OCI-LY3 (cell line): ENCODE data around the gene VCX.
A peak's percentile ranks its signal among the peaks of the same experiment; 100 is the strongest.

Experiments used
- H2AFZ ChIP-seq: fragments of 200-600, 300-600 bp; shearing (Covaris generic); 2 replicates; pipeline ENCODE4 v1.6.0; 2014; ENCODE audit warnings: antibody characterized with exemption, low read depth, low read length
- H3K27ac ChIP-seq: fragments of 200-600, 300-600 bp; sonication (generic); 2 replicates; pipeline ENCODE4 v1.5.1; 2014; ENCODE audit warnings: mild to moderate bottlenecking, low read length, moderate library complexity, mixed read lengths
- H3K27me3 ChIP-seq: fragments of 200-600, 300-600 bp; sonication (generic); 2 replicates; pipeline ENCODE4 v1.6.1; 2014; ENCODE audit warnings: low read depth, low read length, mixed read lengths
- H3K36me3 ChIP-seq: fragments of 200-600, 300-600 bp; sonication (generic); replicated peaks from 2 replicates; pipeline ENCODE3; 2014; ENCODE audit warnings: low read depth, low read length, mixed read lengths
- H3K4me1 ChIP-seq: fragments of 300-600, 200-600 bp; sonication (generic); 2 replicates; pipeline ENCODE4 v1.6.1; 2014; ENCODE audit warnings: low read length, mixed read lengths
- H3K4me2 ChIP-seq: fragments of 200-600, 300-600 bp; sonication (generic); 2 replicates; pipeline ENCODE4 v1.6.1; 2014; ENCODE audit warnings: low read length, mixed read lengths
- H3K4me3 ChIP-seq: fragments of 300-600, 200-600 bp; sonication (generic); 2 replicates; pipeline ENCODE4 v1.5.1; 2014; ENCODE audit warnings: antibody characterized with exemption, mild to moderate bottlenecking, low read length, moderate library complexity
- H3K79me2 ChIP-seq: fragments of 300-600, 200-600 bp; shearing (Covaris generic); 2 replicates; pipeline ENCODE4 v1.6.1; 2014; ENCODE audit warnings: mild to moderate bottlenecking, low read length, mixed read lengths
- H3K9ac ChIP-seq: fragments of 300-600, 200-600 bp; shearing (Covaris generic); 2 replicates; pipeline ENCODE4 v1.6.0; 2014; ENCODE audit warnings: mild to moderate bottlenecking, low read length, moderate library complexity
- H3K9me3 ChIP-seq: fragments of 200-600, 300-600 bp; shearing (Covaris generic); 2 replicates; pipeline ENCODE4 v1.6.1; 2014; ENCODE audit warnings: low read length, mixed read lengths; ENCODE audit not compliant: insufficient read depth
- H4K20me1 ChIP-seq: fragments of 200-600, 300-600 bp; sonication (generic); 2 replicates; pipeline ENCODE4 v1.6.1; 2016; ENCODE audit warnings: low read length, mixed read lengths; ENCODE audit not compliant: insufficient read depth
- CTCF ChIP-seq: fragments of 200-600, 300-600 bp; sonication (generic); IDR thresholded peaks from 2 replicates; pipeline ENCODE4 v1.5.1; 2014; ENCODE audit warnings: antibody characterized with exemption, low read length, low read depth
- EZH2phosphoT487 ChIP-seq: fragments of 200-600 bp; shearing (Covaris generic); IDR thresholded peaks from 2 replicates; pipeline ENCODE4 v1.6.1; 2018; ENCODE audit warnings: antibody characterized with exemption, mixed run types, low read depth

VCX gene

GRCh38 chrX:7828594-7828993, 14.4 kb upstream of the VCX start:
- no peaks in the 10 kb centered on the region for H4K20me1 ChIP-seq
- no peaks in the 10 kb centered on the region for H3K27me3 ChIP-seq
- H3K79me2 ChIP-seq, result no peaks in the 10 kb centered on the region
- no peak overlapping the region for H3K27ac ChIP-seq
- H2AFZ ChIP-seq, result no peak overlapping the region
- no peak overlapping the region for H3K4me3 ChIP-seq
- H3K9ac ChIP-seq, result no peak overlapping the region
- no peak overlapping the region for H3K4me2 ChIP-seq
- H3K9me3 ChIP-seq, result no peaks in the 10 kb centered on the region
- TF ChIP-seq EZH2phosphoT487, result no peak
- peak; percentile 31 for TF ChIP-seq CTCF
- no peaks in the 10 kb centered on the region for H3K36me3 ChIP-seq
- H3K4me1 ChIP-seq, result no peaks in the 10 kb centered on the region

GRCh38 chrX:7841084-7841805, 1.7 kb upstream of the VCX start:
- no peak overlapping the region for H2AFZ ChIP-seq
- no peak overlapping the region for H3K4me2 ChIP-seq
- no peaks in the 10 kb centered on the region for H4K20me1 ChIP-seq
- TF ChIP-seq CTCF (no peak), EZH2phosphoT487 (no peak)
- no peak overlapping the region for H3K4me3 ChIP-seq
- H3K9ac ChIP-seq, result no peak overlapping the region
- H3K4me1 ChIP-seq, result no peaks in the 10 kb centered on the region
- no peaks in the 10 kb centered on the region for H3K27me3 ChIP-seq
- no peaks in the 10 kb centered on the region for H3K9me3 ChIP-seq
- no peaks in the 10 kb centered on the region for H3K36me3 ChIP-seq
- no peaks in the 10 kb centered on the region for H3K79me2 ChIP-seq
- H3K27ac ChIP-seq, result no peak overlapping the region

GRCh38 chrX:7852166-7852565, 9.2 kb downstream of the VCX start:
- Histone ChIP-seq H2AFZ (no peak overlapping the region), H3K4me2 (no peak overlapping the region), H3K4me1 (no peaks in the 10 kb centered on the region), H3K27ac (no peak overlapping the region), H3K9ac (no peak overlapping the region), H3K27me3 (no peaks in the 10 kb centered on the region), H3K9me3 (no peaks in the 10 kb centered on the region), H3K36me3 (no peaks in the 10 kb centered on the region), H3K4me3 (no peak overlapping the region), H3K79me2 (no peaks in the 10 kb centered on the region), H4K20me1 (no peaks in the 10 kb centered on the region)
- TF ChIP-seq CTCF (no peak), EZH2phosphoT487 (no peak)

- Histone ChIP-seq H3K4me2 (no peak overlapping the region), H3K36me3 (no peaks in the 10 kb centered on the region), H2AFZ (no peak overlapping the region), H3K4me3 (no peak overlapping the region), H3K9ac (no peak overlapping the region), H3K27ac (no peak overlapping the region), H4K20me1 (no peaks in the 10 kb centered on the region), H3K4me1 (no peaks in the 10 kb centered on the region), H3K79me2 (no peaks in the 10 kb centered on the region), H3K9me3 (no peaks in the 10 kb centered on the region), H3K27me3 (no peaks in the 10 kb centered on the region)
- no peak for TF ChIP-seq EZH2phosphoT487
These were observed 29.1 kb downstream of the VCX start for GRCh38 chrX:7872042-7872441.
